Cardiac septum (tissue), 1 donor: Measurements from ENCODE around the gene GATD1. TPM values are rescaled to one million over a fixed set of nuclear protein-coding genes. Genes with fewer than 3 reads are reported as not detected.

ENCODE experiments used
- DNase-seq: peaks from one replicate; pipeline ENCODE4 v3.0.0-alpha.2; 2020; ENCODE audit warnings: low spot score
- intact Hi-C: fragments of 100-400 bp; cut with DNase I; formaldehyde crosslinking; loops from one replicate; pipeline ENCODE4 v1.14.0; 2022
- total RNA-seq: library from RNA; stranded (reverse); fragmentation: NEBNext Ultra II Directional; extraction: Animal tissue kit (Norgen Biotek cat#: 25700); gene quantifications from one replicate; pipeline ENCODE4 v1.2.1, GENCODE V29; 2021
- donor health status: DM: no; HTN: no; CAD: no.

The GATD1 gene
- total RNA-seq, 1 donor from 2014 or later: 38.7 TPM

GRCh38 chr11:797296-798092 lies 20.2 kb upstream of the GATD1 start:
- intact Hi-C loops: no loop called here
- DNase-seq: no peak

- intact Hi-C loops: no loop called here
- DNase-seq: no peak
These were observed 19.4 kb upstream of the GATD1 start for GRCh38 chr11:796565-797295.

- intact Hi-C loops: no loop called here
- DNase-seq: no peak
These were observed 18.6 kb upstream of the GATD1 start for GRCh38 chr11:795634-796564.

- no peak for DNase-seq
- intact Hi-C loops: no loop called here
These were observed 17.7 kb upstream of the GATD1 start for GRCh38 chr11:794766-795633.

GRCh38 chr11:794013-794765 lies 16.9 kb upstream of the GATD1 start:
- intact Hi-C loops: no loop called here
- DNase-seq: no peak

- DNase-seq: no peak
- intact Hi-C loops: no loop called here
These were observed 16.3 kb upstream of the GATD1 start for GRCh38 chr11:793556-793955.

- DNase-seq: no peak
- intact Hi-C loops: no loop called here
These were observed 15.6 kb upstream of the GATD1 start for GRCh38 chr11:792873-793272.

GRCh38 chr11:792535-792821 lies 15.2 kb upstream of the GATD1 start:
- DNase-seq: no peak
- intact Hi-C loops: no loop called here

GRCh38 chr11:791658-792534 lies 14.6 kb upstream of the GATD1 start:
- no peak for DNase-seq

GRCh38 chr11:790721-791564 lies 13.7 kb upstream of the GATD1 start:
- intact Hi-C loops: no loop called here

More at GRCh38 chr11:791658-792534, 14.6 kb upstream of the GATD1 start:
- intact Hi-C loops: no loop called here

GRCh38 chr11:789943-790342 lies 12.7 kb upstream of the GATD1 start, which contains the start of gene CEND1:
Gene CEND1, minus strand, starts transcription at chr11:790090. Its CDS starts 1,514 bp downstream, at chr11:788576.
- no peak for DNase-seq
- intact Hi-C loops: no loop called here

More at GRCh38 chr11:790721-791564, 13.7 kb upstream of the GATD1 start:
- DNase-seq: no peak

GRCh38 chr11:788953-789940 lies 12.0 kb upstream of the GATD1 start:
- no peak for DNase-seq
- intact Hi-C loops: no loop called here

- no peak for DNase-seq
- intact Hi-C loops: no loop called here
These were observed 10.8 kb upstream of the GATD1 start for GRCh38 chr11:788009-788640.

GRCh38 chr11:787084-787675 lies 9.9 kb upstream of the GATD1 start:
- DNase-seq: no peak
- intact Hi-C loops: no loop called here
